COR-L47 (cell line): ENCODE measurements around the gene CREB3L4.
"Not testable (repeated sequence)": the region's sequence is repeated elsewhere in the genome, so short reads cannot be mapped to it uniquely, and the experiment has no call there.

Experiments used
- DNase-seq: peaks from one replicate; lab custom pipeline; 2025; lab: John Stamatoyannopoulos, UW

The CREB3L4 gene

GRCh38 chr1:153984123-153984894, 16.6 kb downstream of the CREB3L4 start:
- peak; percentile 3 for DNase-seq

DNA sequence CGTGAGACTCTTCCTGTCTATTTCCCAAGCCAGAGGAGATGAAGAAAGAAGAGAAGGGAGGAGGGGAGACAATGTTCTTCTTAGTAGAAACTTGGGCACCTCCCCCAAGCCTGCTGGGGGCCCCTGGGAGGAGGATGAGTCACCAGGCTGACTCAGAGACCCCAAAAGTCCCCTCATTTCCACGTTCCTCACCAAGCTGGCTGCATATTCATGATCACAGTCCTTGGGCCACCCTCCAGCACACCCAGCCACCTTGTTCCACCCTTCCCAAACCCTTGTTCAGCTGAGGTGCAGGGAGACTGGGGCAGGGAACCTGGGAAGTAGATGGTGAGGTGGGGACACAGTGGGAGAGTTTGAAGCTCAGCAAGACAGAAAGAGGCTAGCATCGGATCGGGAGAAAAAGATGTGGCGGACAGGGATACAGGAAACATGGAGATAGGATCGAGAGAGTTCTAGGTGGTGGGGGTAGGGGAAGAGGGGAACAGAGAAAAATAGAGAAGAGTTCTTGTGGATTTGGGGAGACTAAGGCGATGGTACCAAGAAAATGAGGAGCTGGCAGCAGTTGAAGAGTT, 17.7 kb downstream of the CREB3L4 start:
- DNase-seq: no peak

- peak; percentile 65 for DNase-seq
Observed at GRCh38 chr1:153985941-153986761, 18.4 kb downstream of the CREB3L4 start, which contains the start of gene RAB13. Gene RAB13 (minus strand): TSS chr1:153986339. CDS start chr1:153986236, 103 bp downstream.

- DNase-seq: no peak
Observed at GRCh38 chr1:153987621-153988020, 19.9 kb downstream of the CREB3L4 start.

GRCh38 chr1:153990468-153991150, 22.9 kb downstream of the CREB3L4 start, which contains the start of gene RPS27:
Gene RPS27 (plus strand): TSS chr1:153990762. CDS start chr1:153990797, 35 bp downstream.
- peak; percentile 95 for DNase-seq

GRCh38 chr1:153991151-153991630, 23.5 kb downstream of the CREB3L4 start:
- no peak for DNase-seq

- DNase-seq: no peak
Observed at GRCh38 chr1:153991806-153992205, 24.1 kb downstream of the CREB3L4 start.

DNA sequence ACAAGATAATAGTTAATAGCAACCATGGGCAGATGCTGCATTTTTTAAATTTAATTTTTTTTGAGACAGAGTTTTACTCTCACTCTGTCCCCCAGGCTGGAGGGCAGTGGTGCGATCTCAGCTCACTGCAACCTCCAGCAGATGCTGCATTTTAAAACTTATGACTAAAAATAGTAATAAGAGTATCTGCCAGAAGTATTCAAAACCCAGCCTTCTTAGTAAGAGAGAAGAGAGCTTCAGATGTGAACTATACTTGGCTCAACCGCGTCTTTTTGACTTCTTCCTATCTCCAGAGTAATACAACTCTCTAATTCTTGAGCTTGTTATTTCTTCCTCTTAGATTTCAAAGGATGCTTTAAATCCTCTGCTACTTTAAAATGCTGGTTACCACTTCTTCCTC, 27.5 kb downstream of the CREB3L4 start:
- no peak for DNase-seq

- no peak for DNase-seq
Observed at GRCh38 chr1:153995640-153996039, 27.9 kb downstream of the CREB3L4 start.

GRCh38 chr1:153996882-153997281, 29.2 kb downstream of the CREB3L4 start:
- DNase-seq: not testable (repeated sequence)

DNA sequence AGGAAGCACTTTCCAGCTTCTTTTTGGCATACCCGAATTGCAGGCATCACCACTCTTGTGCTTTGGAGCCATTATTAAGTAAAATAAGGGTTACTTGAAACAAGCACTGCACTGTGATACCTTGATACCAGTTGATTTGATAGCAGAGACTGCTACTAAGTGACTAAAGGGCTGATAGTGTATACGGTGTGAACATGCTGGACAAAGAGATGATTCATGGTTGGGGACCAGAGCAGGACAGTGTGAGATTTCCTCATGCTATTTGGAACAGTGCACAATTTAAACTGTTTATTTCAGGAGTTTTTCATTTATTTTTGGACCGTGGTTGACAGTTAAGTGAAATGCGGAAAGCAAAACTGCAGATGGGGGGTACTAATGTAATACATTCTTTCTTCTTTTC, 32.7 kb downstream of the CREB3L4 start:
- no peak for DNase-seq

DNA sequence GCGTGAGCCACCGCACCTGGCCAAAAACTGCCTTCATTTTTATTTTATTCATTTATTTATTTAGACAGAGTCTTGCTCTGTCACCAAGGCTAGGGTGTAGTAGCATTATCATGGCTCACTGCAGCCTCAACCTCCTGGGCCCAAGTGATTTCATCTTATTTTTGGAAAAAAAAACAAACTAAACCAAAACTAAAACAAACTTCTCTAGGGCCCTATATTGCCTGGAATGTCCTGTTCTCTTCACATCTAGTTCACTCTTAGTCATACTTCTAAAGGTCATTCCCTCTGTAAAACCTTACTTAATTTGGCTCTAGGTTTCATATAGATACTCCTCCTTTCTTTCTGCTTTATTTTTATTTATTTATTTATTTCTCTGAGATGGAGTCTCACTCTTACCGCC, 38.4 kb downstream of the CREB3L4 start:
- DNase-seq: no peak

- no peak for DNase-seq
Observed at GRCh38 chr1:154012129-154012528, 44.4 kb downstream of the CREB3L4 start.

DNA sequence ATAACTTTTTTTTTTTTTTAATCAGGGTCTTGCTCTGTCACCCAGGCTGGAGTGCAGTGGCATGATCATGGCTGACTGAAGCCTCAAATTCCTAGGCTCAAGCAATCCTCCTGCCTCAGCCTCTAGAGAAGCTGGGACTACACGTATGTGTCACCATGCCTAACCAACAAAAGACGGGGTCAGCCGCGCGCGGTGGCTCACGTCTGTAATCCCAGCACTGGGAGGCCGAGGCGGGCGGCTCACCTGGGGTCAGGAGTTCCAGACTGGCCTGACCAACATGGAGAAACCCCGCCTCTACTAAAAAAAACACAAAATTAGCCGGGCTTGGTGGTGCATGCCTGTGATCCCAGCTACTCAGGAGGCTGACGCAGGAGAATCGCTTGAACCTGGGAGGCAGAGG, 44.8 kb downstream of the CREB3L4 start:
- not testable (repeated sequence) for DNase-seq

- DNase-seq: no peak
Observed at GRCh38 chr1:154014154-154014907, 46.6 kb downstream of the CREB3L4 start.

GRCh38 chr1:154019269-154019668, 51.6 kb downstream of the CREB3L4 start:
- DNase-seq: no peak

- DNase-seq: no peak
Observed at GRCh38 chr1:154019940-154020339, 52.2 kb downstream of the CREB3L4 start.
